GM12801 (cell line): ENCODE results near the gene PRR32.

Source experiments
- TF ChIP-seq, protein P1 (sequence below): IDR thresholded peaks from one replicate; pipeline ENCODE4 v1.5.1; 2011; ENCODE audit warnings: control low read depth; ENCODE audit not compliant: insufficient read length; ENCODE audit errors: extremely low read depth

The PRR32 gene, protein sequence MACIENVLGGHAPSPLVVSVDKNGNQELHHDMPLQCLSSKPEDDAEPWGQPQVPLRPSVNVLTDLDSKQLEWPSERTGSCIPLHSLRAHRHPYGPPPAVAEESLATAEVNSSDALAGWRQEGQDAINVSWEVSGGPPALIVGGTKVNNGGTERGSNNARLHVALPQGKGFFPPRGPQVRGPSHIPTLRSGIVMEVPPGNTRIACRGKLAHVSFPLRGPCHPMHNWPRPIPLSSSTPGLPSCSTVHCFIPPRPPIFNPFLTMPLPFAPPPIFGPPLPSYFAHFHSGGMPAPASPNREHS

DNA sequence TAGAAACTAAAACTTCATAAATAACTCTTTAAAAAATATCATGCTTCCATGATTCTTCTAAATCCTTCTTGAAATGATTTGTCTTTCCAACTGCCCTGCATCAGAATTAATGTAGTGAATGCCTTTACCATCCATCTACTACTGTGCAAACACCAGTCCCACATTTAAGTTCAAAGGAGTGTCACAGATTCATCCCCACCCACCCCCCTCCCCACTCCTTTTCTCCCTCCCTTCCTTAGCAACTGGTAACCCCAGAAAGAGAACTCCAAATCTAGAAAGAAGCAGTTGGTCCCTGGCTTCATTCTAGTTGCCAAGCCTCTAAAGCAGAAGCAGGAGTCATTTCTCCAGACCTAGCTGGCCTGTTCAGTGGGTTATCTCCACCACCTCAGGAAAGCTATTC lies at the start of gene PRR32:
PRR32 (plus strand) TSS at position 301 of the 400 bp plus-strand sequence. CDS start 115 bp downstream, outside the sequence.
- TF ChIP-seq, protein P1, sequence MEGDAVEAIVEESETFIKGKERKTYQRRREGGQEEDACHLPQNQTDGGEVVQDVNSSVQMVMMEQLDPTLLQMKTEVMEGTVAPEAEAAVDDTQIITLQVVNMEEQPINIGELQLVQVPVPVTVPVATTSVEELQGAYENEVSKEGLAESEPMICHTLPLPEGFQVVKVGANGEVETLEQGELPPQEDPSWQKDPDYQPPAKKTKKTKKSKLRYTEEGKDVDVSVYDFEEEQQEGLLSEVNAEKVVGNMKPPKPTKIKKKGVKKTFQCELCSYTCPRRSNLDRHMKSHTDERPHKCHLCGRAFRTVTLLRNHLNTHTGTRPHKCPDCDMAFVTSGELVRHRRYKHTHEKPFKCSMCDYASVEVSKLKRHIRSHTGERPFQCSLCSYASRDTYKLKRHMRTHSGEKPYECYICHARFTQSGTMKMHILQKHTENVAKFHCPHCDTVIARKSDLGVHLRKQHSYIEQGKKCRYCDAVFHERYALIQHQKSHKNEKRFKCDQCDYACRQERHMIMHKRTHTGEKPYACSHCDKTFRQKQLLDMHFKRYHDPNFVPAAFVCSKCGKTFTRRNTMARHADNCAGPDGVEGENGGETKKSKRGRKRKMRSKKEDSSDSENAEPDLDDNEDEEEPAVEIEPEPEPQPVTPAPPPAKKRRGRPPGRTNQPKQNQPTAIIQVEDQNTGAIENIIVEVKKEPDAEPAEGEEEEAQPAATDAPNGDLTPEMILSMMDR: no peak

GRCh38 chrX:126770179-126770578 lies 49.4 kb upstream of the PRR32 start:
- TF ChIP-seq, protein P1: no peak

DNA sequence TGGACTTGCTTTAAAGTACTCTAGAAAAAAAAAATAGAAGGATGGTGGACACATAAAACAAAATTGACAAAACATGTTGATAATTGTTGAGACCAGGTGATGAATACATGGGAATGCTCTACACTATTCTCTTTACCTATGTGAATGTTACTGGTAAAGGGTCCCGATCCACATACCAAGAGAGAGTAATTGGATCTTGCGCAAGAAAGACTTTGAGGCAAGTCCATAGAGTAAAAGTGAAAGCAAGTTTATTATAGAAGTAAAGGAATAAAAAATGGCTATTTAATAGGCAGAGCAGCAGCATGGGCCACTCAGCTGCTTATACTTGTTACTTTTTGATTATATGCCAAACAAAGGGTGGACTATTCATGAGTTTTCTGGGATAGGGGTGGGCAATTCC lies 34.0 kb upstream of the PRR32 start:
- TF ChIP-seq, protein P1: no peak

DNA sequence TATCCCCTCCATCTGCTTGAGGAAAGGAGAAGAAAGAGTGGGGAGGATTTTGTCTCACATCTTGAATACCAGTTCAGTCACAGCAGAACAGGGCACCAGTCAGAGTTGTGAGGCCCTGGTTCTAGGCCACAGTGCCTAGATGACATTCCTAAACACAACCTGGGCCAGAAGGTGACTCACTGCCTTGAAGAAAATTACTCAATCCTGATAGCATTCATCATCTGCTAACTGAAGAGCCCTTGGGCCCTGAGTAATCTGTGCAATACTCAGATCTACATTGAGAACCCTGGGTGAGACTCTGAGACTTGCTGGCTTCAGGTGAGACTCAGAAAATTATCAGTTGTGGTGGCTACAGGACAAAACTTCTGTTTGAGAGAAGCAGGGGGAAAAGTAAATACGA lies 20.5 kb upstream of the PRR32 start:
- TF ChIP-seq, protein P1: no peak

- TF ChIP-seq, protein P1: no peak
Observed at GRCh38 chrX:126815806-126816205, 3.7 kb upstream of the PRR32 start.

DNA sequence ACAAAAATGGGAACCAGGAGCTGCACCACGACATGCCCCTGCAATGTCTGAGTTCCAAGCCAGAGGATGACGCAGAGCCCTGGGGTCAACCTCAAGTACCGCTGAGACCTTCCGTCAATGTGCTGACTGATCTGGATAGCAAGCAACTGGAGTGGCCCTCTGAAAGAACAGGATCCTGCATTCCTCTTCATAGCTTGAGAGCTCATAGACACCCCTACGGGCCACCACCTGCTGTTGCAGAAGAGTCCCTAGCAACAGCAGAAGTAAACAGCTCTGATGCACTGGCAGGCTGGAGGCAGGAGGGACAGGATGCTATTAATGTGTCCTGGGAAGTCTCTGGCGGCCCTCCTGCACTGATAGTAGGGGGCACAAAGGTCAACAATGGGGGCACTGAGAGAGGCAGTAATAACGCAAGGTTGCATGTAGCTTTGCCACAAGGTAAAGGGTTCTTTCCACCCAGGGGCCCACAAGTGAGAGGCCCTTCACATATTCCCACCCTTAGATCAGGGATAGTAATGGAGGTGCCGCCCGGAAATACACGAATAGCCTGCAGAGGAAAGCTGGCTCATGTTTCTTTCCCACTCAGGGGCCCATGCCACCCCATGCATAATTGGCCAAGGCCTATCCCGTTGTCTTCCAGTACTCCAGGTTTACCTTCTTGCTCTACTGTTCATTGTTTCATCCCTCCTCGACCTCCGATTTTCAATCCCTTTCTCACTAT lies 1.3 kb downstream of the PRR32 start:
- TF ChIP-seq, protein P1: no peak

DNA sequence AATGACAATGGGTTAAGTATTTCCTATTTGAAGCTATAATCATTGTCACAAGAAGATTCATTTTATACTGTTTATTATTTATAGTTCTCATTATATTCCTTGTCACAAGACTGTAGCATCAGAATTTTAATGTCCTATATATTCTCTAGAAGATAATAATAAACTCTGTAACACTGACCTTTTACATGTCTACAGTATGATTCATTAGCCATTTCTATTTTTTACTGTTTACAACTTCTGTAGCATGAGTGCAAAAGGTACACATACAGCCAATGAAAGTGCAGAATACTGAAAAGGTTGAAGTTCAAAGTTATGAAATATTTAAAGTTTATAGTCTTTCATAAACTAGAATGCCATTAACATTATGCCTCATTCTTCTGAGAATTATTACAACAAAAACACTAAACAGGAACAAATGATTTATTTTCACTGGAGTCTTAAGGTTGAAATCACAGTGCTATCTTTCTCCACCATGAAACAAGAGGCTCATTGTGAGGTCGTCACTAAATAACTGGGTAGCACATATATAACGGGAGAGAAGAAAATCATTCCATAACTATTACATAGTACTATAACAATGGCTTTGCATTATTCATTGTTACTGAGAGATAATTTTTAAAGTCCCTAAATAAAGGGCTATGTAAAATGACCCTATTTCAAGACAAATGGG lies 4.9 kb downstream of the PRR32 start:
- TF ChIP-seq, protein P1: no peak
